HCT116 (cell line): Measurements from ENCODE around the gene PHACTR1. TPM values are rescaled to one million over a fixed set of nuclear protein-coding genes. Genes with fewer than 3 reads are reported as not detected.

Source experiments
- ATAC-seq: fragments of 200-7000 bp; cut with Tn5 transposase; 2 replicates; pipeline ENCODE4 v1.9.1; 2020; ENCODE audit warnings: mild to moderate bottlenecking, moderate library complexity
- BruUV-seq: library from RNA; stranded (reverse); fragments of 400-500 nt; replicated peaks from 2 replicates; lab custom pipeline; 2021; lab: Mats Ljungman, UMichigan
- CTCF ChIA-PET: fragments of 300-600 bp; sonication (Branson Sonifier 250); formaldehyde crosslinking; loops from one replicate; lab custom pipeline; 2021; ENCODE audit warnings: antibody characterized with exemption; lab: Charles Lee
- POLR2A ChIA-PET: fragments of 300-600, 350-600 bp; sonication (Branson Sonifier 250); formaldehyde crosslinking; loops from one replicate; lab custom pipeline; 2021; ENCODE audit warnings: antibody characterized with exemption; lab: Charles Lee
- RAD21 ChIA-PET, 2 experiments: fragments of 300-600 bp; sonication (Branson Sonifier 250); formaldehyde crosslinking; loops; one replicate each; lab custom pipeline; 2023; ENCODE audit warnings: low total read pairs in 2 of 2; ENCODE audit not compliant: uncharacterized antibody in 2 of 2, unreplicated experiment in 2 of 2, low non-redundant PET in 1 of 2; lab: Charles Lee
- DNase-seq: peaks from one replicate; pipeline ENCODE4 v3.0.0-alpha.2; 2010; ENCODE audit warnings: low read depth, low spot score
- H2AFZ ChIP-seq: fragments of 200-600 bp; shearing (Covaris generic), sonication (generic); 2 replicates; pipeline ENCODE4 v1.6.1; 2017; ENCODE audit warnings: low read depth, mixed run types, mixed read lengths, antibody characterized with exemption, low read length; ENCODE audit not compliant: poor library complexity, severe bottlenecking
- H3K27ac ChIP-seq: 2 replicates; pipeline ENCODE4 v1.5.1; 2012; ENCODE audit warnings: low read depth, low read length
- H3K27me3 ChIP-seq: fragments of 200-600 bp; sonication (generic); 2 replicates; pipeline ENCODE4 v1.6.1; 2016; ENCODE audit warnings: mixed run types, low read length, mixed read lengths; ENCODE audit not compliant: insufficient read depth
- H3K36me3 ChIP-seq, 2 experiments: fragments of 200-500 bp in 1 of 2; fragments of 200-600 bp in 1 of 2; sonication (Bioruptor generic) in 1 of 2; sonication (generic) in 1 of 2; 2 replicates each; pipeline versions ENCODE4 v1.5.1 to v1.6.1; 2014 to 2016; ENCODE audit warnings: low read length in 2 of 2, inconsistent platforms in 1 of 2, mixed read lengths in 1 of 2, mixed run types in 1 of 2; ENCODE audit not compliant: insufficient read depth in 2 of 2, control insufficient read depth in 1 of 2
- H3K4me1 ChIP-seq, 2 experiments: fragments of 200-600 bp in 1 of 2; sonication (generic) in 1 of 2; 2 replicates each; pipeline versions ENCODE4 v1.5.1 to v1.6.1; 2012 to 2017; ENCODE audit warnings: low read length in 2 of 2, inconsistent platforms in 1 of 2, mild to moderate bottlenecking in 1 of 2, mixed read lengths in 1 of 2, mixed run types in 1 of 2, moderate library complexity in 1 of 2; ENCODE audit not compliant: insufficient read depth in 2 of 2, control insufficient read depth in 1 of 2
- H3K4me2 ChIP-seq: fragments of 200-600 bp; sonication (generic); 2 replicates; pipeline ENCODE4 v1.6.1; 2017; ENCODE audit warnings: mixed run types, low read length, mixed read lengths
- H3K4me3 ChIP-seq, 2 experiments: fragments of 200-600 bp in 1 of 2; sonication (generic) in 1 of 2; replicated peaks in 1 of 2; 2 replicates each; pipeline ENCODE4 v1.5.1; 2011 to 2016; ENCODE audit warnings: low read length in 2 of 2, control low read depth in 1 of 2, low read depth in 1 of 2, mild to moderate bottlenecking in 1 of 2, mixed read lengths in 1 of 2, mixed run types in 1 of 2
- H3K79me2 ChIP-seq: fragments of 200-600 bp; sonication (generic); 2 replicates; pipeline ENCODE4 v1.6.1; 2017; ENCODE audit warnings: mild to moderate bottlenecking, mixed run types, low read length, moderate library complexity, mixed read lengths; ENCODE audit not compliant: insufficient read depth
- H3K9ac ChIP-seq: fragments of 200-600 bp; sonication (generic); 2 replicates; pipeline ENCODE4 v1.6.1; 2016; ENCODE audit warnings: low read length, mixed read lengths
- H3K9me2 ChIP-seq: fragments of 200-600 bp; sonication (generic), shearing (Covaris generic); 2 replicates; pipeline ENCODE4 v1.6.1; 2017; ENCODE audit warnings: mixed run types, mild to moderate bottlenecking, moderate library complexity; ENCODE audit not compliant: insufficient read depth
- H3K9me3 ChIP-seq, 2 experiments: fragments of 200-500 bp in 1 of 2; fragments of 200-600 bp in 1 of 2; sonication (Bioruptor generic) in 1 of 2; sonication (generic) in 1 of 2; 2 replicates each; pipeline ENCODE4 v1.6.1; 2014 to 2017; ENCODE audit warnings: low read length in 2 of 2, mixed read lengths in 2 of 2, inconsistent platforms in 1 of 2, low read depth in 1 of 2, mild to moderate bottlenecking in 1 of 2, mixed run types in 1 of 2, moderate library complexity in 1 of 2; ENCODE audit not compliant: control insufficient read depth in 1 of 2, insufficient read depth in 1 of 2
- H4K20me1 ChIP-seq: fragments of 200-600 bp; sonication (generic), shearing (Covaris generic); 2 replicates; pipeline ENCODE4 v1.6.1; 2017; ENCODE audit warnings: mixed run types, mild to moderate bottlenecking, moderate library complexity; ENCODE audit not compliant: insufficient read depth
- ELF1 ChIP-seq: IDR thresholded peaks from 2 replicates; pipeline ENCODE4 v1.6.1; 2012; ENCODE audit warnings: low read depth, borderline replicate concordance
- POLR2AphosphoS5 ChIP-seq: IDR thresholded peaks from 2 replicates; pipeline ENCODE4 v1.6.1; 2011; ENCODE audit warnings: mild to moderate bottlenecking, low read depth, low read length, moderate library complexity
- ZFX ChIP-seq: fragments of 450-650 bp; IDR thresholded peaks from 2 replicates; pipeline ENCODE4 v1.6.1; 2017
- ZNF274 ChIP-seq: fragments of 200-500 bp; sonication (Bioruptor generic); IDR thresholded peaks from 2 replicates; pipeline ENCODE4 v1.6.1; 2014; ENCODE audit warnings: mild to moderate bottlenecking, low read depth, low read length, inconsistent platforms
- intact Hi-C: fragments of 100-400 bp; cut with micrococcal nuclease; formaldehyde crosslinking; loops from 2 replicates; pipeline ENCODE4 v1.10.0; 2022
- total RNA-seq: library from RNA; stranded (reverse); gene quantifications from one replicate; pipeline ENCODE4 v1.2.1, GENCODE V29; 2021; ENCODE audit not compliant: unreplicated experiment
- TF ChIP-seq, protein P1 (sequence below): IDR thresholded peaks from 2 replicates; pipeline ENCODE4 v1.6.1; 2012; ENCODE audit warnings: low read depth
- TF ChIP-seq, protein P2 (sequence below): IDR thresholded peaks from 2 replicates; pipeline ENCODE4 v1.6.1; 2012

Gene PHACTR1
- total RNA-seq, 1 experiment from 2014 or later: 0.17 TPM

DNA sequence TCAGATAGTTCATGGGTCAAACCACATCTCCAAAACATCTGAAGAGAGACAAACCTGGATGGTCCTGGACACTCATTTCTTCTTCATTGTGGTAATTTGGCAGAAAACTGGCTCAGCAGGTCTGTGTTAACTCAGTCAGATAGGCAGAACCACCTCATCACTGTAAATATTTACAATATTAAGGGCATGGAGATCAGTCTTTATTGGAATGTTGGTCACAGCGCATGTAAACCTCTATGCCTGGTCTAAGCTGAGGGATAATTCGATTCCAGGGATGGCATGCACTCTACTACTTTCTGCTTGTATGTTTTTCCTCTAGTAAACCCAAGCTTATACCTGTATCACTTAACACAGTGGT is 615.8 kb downstream of the PHACTR1 start:
- no TSS peak for BruUV-seq
- DNase-seq (no peak), ATAC-seq (no peak)
- H3K27me3 ChIP-seq: no peaks in the 10 kb centered on the region
- H3K79me2 ChIP-seq: peaks cover 5% of the 10 kb centered on the region; the same call in 1 of the 2 replicates
- H3K4me3 ChIP-seq: no peak overlapping the region
- RAD21 ChIA-PET: no interaction called here
- H3K4me2 ChIP-seq: no peak overlapping the region
- TF ChIP-seq POLR2AphosphoS5 (no peak), ZFX (no peak), ELF1 (no peak), ZNF274 (no peak)
- TF ChIP-seq, protein P1, sequence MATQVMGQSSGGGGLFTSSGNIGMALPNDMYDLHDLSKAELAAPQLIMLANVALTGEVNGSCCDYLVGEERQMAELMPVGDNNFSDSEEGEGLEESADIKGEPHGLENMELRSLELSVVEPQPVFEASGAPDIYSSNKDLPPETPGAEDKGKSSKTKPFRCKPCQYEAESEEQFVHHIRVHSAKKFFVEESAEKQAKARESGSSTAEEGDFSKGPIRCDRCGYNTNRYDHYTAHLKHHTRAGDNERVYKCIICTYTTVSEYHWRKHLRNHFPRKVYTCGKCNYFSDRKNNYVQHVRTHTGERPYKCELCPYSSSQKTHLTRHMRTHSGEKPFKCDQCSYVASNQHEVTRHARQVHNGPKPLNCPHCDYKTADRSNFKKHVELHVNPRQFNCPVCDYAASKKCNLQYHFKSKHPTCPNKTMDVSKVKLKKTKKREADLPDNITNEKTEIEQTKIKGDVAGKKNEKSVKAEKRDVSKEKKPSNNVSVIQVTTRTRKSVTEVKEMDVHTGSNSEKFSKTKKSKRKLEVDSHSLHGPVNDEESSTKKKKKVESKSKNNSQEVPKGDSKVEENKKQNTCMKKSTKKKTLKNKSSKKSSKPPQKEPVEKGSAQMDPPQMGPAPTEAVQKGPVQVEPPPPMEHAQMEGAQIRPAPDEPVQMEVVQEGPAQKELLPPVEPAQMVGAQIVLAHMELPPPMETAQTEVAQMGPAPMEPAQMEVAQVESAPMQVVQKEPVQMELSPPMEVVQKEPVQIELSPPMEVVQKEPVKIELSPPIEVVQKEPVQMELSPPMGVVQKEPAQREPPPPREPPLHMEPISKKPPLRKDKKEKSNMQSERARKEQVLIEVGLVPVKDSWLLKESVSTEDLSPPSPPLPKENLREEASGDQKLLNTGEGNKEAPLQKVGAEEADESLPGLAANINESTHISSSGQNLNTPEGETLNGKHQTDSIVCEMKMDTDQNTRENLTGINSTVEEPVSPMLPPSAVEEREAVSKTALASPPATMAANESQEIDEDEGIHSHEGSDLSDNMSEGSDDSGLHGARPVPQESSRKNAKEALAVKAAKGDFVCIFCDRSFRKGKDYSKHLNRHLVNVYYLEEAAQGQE: no peak
- TF ChIP-seq, protein P2, sequence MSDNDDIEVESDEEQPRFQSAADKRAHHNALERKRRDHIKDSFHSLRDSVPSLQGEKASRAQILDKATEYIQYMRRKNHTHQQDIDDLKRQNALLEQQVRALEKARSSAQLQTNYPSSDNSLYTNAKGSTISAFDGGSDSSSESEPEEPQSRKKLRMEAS: no peak
- H2AFZ ChIP-seq: peak overlapping the region; percentile 84
- H3K9ac ChIP-seq: no peak overlapping the region
- no peak overlapping the region for H3K27ac ChIP-seq
- no peaks in the 10 kb centered on the region for H4K20me1 ChIP-seq
- POLR2A ChIA-PET: interaction anchor here (1.1 kb wide), 1 partner anchor 242 kb away, joined by 3 read pairs; the partner anchor contains the start of gene SIRT5
- H3K9me2 ChIP-seq: no peaks in the 10 kb centered on the region
- no peaks in the 10 kb centered on the region for H3K9me3 ChIP-seq
- peaks cover 1 to 22% of the 10 kb centered on the region in 2 experiments for H3K4me1 ChIP-seq
- CTCF ChIA-PET: no interaction called here
- no peaks in the 10 kb centered on the region for H3K36me3 ChIP-seq
- intact Hi-C loops: no loop called here
